HG02610 (cell line): ENCODE data around the gene TSSK2.
"Not testable (repeated sequence)": the region's sequence is repeated elsewhere in the genome, so short reads cannot be mapped to it uniquely, and the experiment has no call there.

ENCODE experiments used
- ATAC-seq: cut with Tn5 transposase; IDR thresholded peaks from one replicate; pipeline ENCODE4 v1.9.1; 2021; ENCODE audit warnings: mild to moderate bottlenecking, moderate library complexity; ENCODE audit not compliant: unreplicated experiment

TSSK2 gene

DNA sequence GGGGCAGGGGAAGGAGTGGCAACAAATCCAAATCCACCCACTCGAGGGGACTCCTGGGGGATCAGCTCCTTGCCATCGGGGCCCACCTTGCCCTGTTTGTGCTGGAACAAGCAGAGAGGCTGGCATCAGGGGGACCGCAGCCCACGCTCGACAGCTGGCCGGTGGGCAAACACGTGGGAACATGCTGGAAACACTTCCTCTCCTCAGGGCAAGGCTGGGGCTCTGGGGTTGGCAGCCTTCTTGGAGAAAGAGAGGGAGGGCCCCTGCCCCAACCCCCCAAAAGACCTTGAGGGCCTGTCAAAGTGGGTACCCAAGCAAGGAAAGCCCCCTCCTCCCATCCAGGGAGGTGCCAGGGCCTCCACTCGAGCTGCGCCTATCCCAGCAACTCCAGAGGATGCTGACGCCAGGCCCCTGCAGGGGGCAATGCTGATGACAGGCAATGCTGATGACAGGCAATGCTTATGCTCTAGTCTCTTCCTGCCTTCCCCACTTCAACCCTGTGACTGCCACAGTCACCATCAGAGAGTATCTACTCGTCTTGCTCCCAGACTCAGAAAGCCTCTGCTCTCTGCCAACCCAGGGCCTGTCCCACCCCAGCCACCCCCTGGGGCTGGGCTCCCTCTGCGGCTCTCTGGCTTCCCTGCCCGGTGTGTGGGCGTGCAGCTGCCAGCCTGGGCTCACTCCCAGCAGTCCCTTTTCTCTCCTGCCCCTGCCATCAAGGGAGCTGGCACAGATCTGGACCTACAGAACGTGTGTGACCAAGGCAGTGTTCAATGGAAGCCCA, 7.3 kb downstream of the TSSK2 start:
- ATAC-seq, result no peak

GRCh38 chr22:19139001-19139356, 7.9 kb downstream of the TSSK2 start:
- ATAC-seq, result no peak

- ATAC-seq, result no peak
Measured at GRCh38 chr22:19139974-19140373, 8.9 kb downstream of the TSSK2 start.

- ATAC-seq, result no peak
Measured at GRCh38 chr22:19142394-19142793, 11.3 kb downstream of the TSSK2 start.

GRCh38 chr22:19143212-19143611, 12.1 kb downstream of the TSSK2 start:
- no peak for ATAC-seq

- no peak for ATAC-seq
Measured at GRCh38 chr22:19143967-19144400, 12.9 kb downstream of the TSSK2 start.

DNA sequence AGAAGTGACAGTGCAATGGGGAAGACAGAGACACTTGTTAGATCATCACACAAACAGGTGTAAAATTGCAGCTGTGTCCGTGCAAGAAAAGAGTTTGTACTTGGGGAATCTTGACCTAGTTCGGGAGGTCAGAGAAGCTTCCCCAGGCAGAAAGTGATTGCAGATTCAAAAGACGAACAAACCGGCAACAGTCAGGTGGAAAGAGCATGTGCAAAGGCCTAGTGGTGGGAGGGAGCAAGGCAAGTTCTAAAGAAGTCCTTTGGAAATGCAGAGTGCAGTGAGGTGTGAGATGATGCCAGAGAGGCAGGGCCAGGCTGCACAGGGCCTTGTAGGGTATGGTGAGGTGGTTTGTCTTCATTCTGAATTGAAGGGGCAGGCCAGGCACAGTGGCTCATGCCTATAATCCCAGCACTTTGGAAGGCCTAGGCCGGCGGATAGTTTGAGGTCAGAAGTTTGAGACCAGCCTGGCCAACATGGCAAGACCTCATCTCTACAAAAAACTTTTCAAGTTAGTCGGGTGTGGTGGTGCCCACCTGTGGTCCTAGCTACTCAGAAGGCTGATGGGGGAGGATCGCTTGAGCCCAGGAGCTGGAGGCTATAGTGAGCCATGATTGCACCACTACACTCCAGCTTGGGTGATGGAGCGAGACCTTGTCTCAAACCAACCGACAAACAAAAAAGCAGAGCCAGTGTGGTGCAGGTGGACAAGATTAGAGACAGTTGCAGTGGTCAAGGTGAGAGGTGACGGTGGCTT, 15.3 kb downstream of the TSSK2 start:
- no peak for ATAC-seq

GRCh38 chr22:19147195-19147780, 16.2 kb downstream of the TSSK2 start:
- ATAC-seq, result no peak

GRCh38 chr22:19148417-19149046, 17.4 kb downstream of the TSSK2 start:
- no peak for ATAC-seq

- ATAC-seq, result no peak
Measured at GRCh38 chr22:19149047-19149883, 18.2 kb downstream of the TSSK2 start.

GRCh38 chr22:19149991-19150390, 18.9 kb downstream of the TSSK2 start, which contains the start of gene GSC2:
GSC2 (minus strand) TSS chr22:19150292; CDS start chr22:19150283, 9 bp downstream.
- ATAC-seq, result no peak

DNA sequence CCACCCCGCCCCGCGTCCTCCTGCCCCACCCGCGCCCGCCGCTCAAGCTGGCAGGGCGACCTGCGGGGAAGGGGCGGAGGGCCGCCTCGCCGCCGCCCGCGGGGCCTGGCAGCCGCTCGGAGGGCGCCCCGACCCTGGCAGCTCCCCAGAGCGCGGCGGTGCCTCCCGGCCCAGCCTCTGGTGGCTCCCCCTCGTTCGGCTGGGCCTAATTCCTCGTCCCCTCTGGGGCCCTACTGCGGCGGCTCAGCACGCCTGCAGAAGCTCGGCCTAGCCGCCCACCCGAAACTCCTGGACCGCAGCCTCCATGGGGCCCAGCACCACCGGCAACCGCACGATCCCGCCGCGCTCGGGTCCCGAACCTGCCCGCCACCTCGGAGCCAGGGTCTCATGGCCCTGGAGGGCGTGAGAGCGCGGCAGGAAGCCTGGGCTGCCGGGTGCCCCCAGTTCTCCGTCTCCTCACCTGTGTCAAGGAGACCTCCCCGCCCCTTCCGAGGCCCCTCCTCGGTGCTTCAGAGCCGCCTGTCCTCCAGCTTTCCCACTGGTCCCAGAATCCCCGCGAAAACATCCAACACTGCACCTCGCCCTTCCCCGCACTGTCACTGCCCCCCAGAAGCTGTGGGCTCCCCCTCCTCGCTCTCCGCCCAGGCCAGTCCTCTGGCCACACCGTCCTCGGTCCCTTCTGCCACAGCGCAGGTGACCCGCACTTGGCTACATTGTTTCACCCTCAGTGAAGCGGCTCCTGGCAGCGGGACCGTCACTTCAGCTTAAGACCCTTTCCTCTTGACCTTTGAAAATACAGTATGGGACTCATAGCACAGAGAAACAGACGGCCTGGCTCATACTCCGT, 19.6 kb downstream of the TSSK2 start:
- ATAC-seq, result no peak

DNA sequence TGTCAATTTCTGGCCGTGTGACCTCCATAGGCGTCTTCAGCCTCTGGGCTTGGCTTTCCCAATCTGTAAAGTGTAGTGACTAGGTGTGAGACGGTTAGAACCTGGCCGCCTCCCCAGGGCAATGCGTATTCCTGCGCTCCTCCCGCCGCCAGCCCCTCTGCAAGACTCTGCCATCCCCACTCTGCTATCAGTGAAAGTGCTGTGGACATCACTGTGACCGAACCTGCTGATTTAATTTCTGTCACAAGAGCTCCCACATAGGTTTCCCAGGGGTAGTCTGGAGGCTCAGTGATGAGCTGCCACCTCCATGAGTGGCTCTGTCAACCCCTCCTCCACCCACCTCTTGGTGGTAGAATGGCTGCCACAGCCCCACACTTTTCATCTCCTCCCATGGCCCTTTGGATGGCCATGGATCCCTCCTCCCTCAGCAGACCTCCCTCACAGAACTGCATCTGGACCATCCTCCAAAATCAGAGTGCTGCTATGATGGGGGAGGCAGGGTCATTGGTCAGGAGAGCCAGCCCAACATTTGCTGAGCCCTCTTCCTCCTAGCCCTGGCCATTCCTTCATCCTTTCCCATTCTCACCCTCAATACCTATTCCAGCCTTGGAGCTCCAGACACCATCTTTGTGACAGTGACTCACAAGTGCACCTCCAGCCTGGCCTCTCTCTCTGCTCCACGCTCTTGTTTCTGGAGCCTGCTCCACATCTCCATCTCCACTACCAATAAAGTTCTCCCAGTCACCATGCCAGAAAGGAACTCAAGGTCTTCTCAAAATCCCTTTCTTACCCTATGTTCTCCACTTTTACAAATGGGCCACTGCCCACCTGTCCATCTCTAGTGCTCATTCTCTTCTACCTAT, 20.5 kb downstream of the TSSK2 start:
- ATAC-seq, result no peak

DNA sequence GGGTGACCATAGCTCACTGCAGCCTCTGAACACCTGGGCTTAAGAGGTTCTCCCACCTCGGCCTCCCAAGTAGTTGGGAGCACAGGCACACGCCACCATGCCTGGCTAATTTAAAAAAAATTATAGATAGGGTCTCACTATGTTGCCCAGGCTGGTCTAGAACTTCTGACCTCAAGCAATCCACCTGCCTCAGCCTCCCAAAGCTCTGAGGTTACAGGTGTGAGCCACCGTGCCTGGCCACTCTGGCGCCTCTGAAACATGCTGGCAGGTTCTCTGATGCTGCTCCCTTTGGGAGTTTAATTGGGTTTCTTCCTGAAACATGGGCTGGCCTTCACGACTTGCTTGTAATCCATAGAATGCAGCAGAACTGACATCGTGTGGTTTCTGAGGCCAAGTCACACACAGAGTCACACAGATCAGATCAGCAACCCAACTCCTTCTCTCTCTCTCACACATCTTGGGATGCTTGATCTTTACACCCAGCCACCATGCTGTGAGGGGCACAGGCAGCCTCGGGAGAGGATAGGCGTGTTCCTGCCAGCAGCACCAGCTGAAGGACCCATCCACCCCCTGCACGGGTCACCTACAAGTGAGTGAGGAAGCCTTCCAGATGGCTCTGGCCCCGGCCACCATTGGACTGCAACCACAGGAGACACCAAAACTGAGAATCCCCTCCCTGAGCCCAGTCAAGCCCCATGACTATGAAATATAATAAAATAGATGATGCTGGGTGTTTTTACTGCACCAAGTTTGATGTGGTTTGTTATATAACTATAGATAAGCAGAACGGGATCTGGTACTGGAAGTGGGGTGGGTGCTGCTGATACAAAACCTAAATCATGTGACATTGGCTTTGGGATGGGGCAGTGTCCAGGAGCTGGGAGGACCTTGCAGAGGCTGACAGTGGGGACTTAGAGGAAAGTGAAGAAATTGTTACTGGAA, 22.1 kb downstream of the TSSK2 start:
- ATAC-seq, result no peak

DNA sequence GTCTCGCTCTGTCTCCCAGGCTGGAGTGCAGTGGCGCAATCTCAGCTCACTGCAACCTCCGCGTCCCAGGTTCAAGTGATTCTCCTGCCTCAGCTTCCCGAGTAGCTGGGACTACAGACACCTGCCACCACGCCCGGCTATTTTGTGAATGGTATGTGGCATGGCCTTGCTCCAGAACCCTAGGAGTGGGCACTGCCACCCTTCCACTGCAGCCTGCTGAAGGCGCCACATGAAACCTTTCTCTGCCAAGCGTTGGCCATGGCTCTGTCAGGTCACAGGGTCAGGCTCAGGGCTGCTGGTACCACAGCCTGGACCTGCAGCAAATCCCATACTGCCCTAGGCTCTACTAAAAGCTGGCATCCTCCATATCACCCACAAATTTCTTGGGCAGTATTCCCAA, 25.0 kb downstream of the TSSK2 start:
- ATAC-seq, result not testable (repeated sequence)

DNA sequence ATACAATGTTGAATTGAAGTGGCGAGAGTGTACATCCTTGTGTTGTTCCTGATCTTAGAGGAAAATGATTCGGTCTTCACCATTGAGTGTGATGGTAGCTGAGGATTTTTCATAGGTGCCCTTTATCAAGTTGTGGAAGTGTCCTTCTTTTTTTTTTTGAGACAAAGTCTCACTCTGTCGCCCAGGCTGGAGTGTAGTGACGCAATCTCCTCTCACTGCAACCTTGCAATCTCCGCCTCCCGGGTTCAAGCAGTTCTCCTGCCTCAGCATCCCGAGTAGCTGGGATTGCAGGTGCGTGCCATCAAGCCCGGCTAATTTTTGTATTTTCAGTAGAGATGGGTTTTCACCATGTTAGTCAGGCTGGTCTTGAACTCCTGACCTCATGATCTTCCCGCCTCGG, 27.5 kb downstream of the TSSK2 start:
- not testable (repeated sequence) for ATAC-seq

DNA sequence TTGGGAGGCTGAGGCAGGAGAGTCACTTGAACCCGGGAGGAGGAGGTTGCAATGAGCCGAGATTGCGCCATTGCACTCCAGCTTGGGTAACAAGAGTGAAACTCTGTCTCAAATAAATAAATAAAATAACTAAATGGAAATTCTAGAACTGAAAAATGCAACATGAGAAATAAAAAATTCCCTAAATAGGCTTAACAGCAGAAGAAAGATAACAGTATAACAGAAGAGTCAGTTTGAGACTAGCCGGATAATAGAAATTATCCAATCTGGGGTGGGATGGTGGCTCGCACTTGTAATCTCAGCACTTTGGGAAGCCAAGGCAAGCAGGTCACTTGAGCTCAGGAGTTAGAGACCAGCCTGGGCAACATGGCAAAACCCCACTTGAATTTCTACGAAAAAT, 33.3 kb downstream of the TSSK2 start:
- no peak for ATAC-seq

GRCh38 chr22:19166421-19166820, 35.3 kb downstream of the TSSK2 start:
- no peak for ATAC-seq
